ENCODE results near the gene ABCA5.

Gene ABCA5

GRCh38 chr17:69327060-69327831 is at the start of gene ABCA5:
Gene ABCA5, minus strand, starts transcription at chr17:69327133. Its CDS starts 12,718 bp downstream, at chr17:69314415.
- Mint-ChIP-seq H3K36me3 (peaks cover 4% of the 10 kb centered on the region), H3K27ac (peak within 1 kb of the TSS; percentile 96), H3K9me3 (ENCODE audit: low read depth) (no peaks in the 10 kb centered on the region), H3K4me1 (ENCODE audit: low read depth) (peaks cover 28% of the 10 kb centered on the region), H3K27me3 (peaks cover 1% of the 10 kb centered on the region), H3K4me3 (peak within 1 kb of the TSS; percentile 98)

- H3K27ac Mint-ChIP-seq = no peak overlapping the region
- H3K4me1 Mint-ChIP-seq (ENCODE audit: low read depth) = peaks cover 2% of the 10 kb centered on the region
- H3K27me3 Mint-ChIP-seq = peaks cover 3% of the 10 kb centered on the region
- H3K36me3 Mint-ChIP-seq = no peaks in the 10 kb centered on the region
- no peaks in the 10 kb centered on the region for H3K9me3 Mint-ChIP-seq (ENCODE audit: low read depth)
- no peak overlapping the region for H3K4me3 Mint-ChIP-seq
These were observed 48.3 kb upstream of the ABCA5 start for GRCh38 chr17:69375229-69375628.

- H3K36me3 Mint-ChIP-seq = no peaks in the 10 kb centered on the region
- no peaks in the 10 kb centered on the region for H3K9me3 Mint-ChIP-seq (ENCODE audit: low read depth)
- H3K4me3 Mint-ChIP-seq = no peak overlapping the region
- peaks cover 8% of the 10 kb centered on the region for H3K27me3 Mint-ChIP-seq
- no peak overlapping the region for H3K27ac Mint-ChIP-seq
- H3K4me1 Mint-ChIP-seq (ENCODE audit: low read depth) = peaks cover 2% of the 10 kb centered on the region
These were observed 46.1 kb upstream of the ABCA5 start for GRCh38 chr17:69373069-69373468.

- no peaks in the 10 kb centered on the region for H3K9me3 Mint-ChIP-seq (ENCODE audit: low read depth)
- peaks cover 11% of the 10 kb centered on the region for H3K27me3 Mint-ChIP-seq
- no peak overlapping the region for H3K27ac Mint-ChIP-seq
- no peak overlapping the region for H3K4me3 Mint-ChIP-seq
- no peaks in the 10 kb centered on the region for H3K36me3 Mint-ChIP-seq
- H3K4me1 Mint-ChIP-seq (ENCODE audit: low read depth) = no peaks in the 10 kb centered on the region
These were observed 40.4 kb upstream of the ABCA5 start for GRCh38 chr17:69367298-69367697.

GRCh38 chr17:69363488-69364210 is 36.7 kb upstream of the ABCA5 start:
- Mint-ChIP-seq H3K27ac (no peak overlapping the region), H3K4me3 (no peak overlapping the region), H3K27me3 (peaks cover 4% of the 10 kb centered on the region), H3K9me3 (ENCODE audit: low read depth) (no peaks in the 10 kb centered on the region), H3K4me1 (ENCODE audit: low read depth) (peaks cover under 1% of the 10 kb centered on the region), H3K36me3 (no peaks in the 10 kb centered on the region)

GRCh38 chr17:69361156-69361555 is 34.2 kb upstream of the ABCA5 start:
- peaks cover 2% of the 10 kb centered on the region for H3K4me1 Mint-ChIP-seq (ENCODE audit: low read depth)
- H3K36me3 Mint-ChIP-seq = no peaks in the 10 kb centered on the region
- H3K27me3 Mint-ChIP-seq = peaks cover under 1% of the 10 kb centered on the region
- no peak overlapping the region for H3K27ac Mint-ChIP-seq
- H3K4me3 Mint-ChIP-seq = no peak overlapping the region
- no peaks in the 10 kb centered on the region for H3K9me3 Mint-ChIP-seq (ENCODE audit: low read depth)

GRCh38 chr17:69358688-69359596 is 32.0 kb upstream of the ABCA5 start:
- Mint-ChIP-seq H3K27me3 (no peaks in the 10 kb centered on the region), H3K9me3 (ENCODE audit: low read depth) (no peaks in the 10 kb centered on the region), H3K27ac (no peak overlapping the region), H3K36me3 (no peaks in the 10 kb centered on the region), H3K4me3 (no peak overlapping the region), H3K4me1 (ENCODE audit: low read depth) (peaks cover 2% of the 10 kb centered on the region)

GRCh38 chr17:69357701-69358100 is 30.8 kb upstream of the ABCA5 start:
- no peaks in the 10 kb centered on the region for H3K9me3 Mint-ChIP-seq (ENCODE audit: low read depth)
- H3K4me1 Mint-ChIP-seq (ENCODE audit: low read depth) = peaks cover 2% of the 10 kb centered on the region
- no peaks in the 10 kb centered on the region for H3K27me3 Mint-ChIP-seq
- H3K27ac Mint-ChIP-seq = no peak overlapping the region
- no peak overlapping the region for H3K4me3 Mint-ChIP-seq
- H3K36me3 Mint-ChIP-seq = no peaks in the 10 kb centered on the region

- H3K27me3 Mint-ChIP-seq = no peaks in the 10 kb centered on the region
- no peak overlapping the region for H3K4me3 Mint-ChIP-seq
- peaks cover 2% of the 10 kb centered on the region for H3K4me1 Mint-ChIP-seq (ENCODE audit: low read depth)
- H3K9me3 Mint-ChIP-seq (ENCODE audit: low read depth) = no peaks in the 10 kb centered on the region
- no peak overlapping the region for H3K27ac Mint-ChIP-seq
- H3K36me3 Mint-ChIP-seq = no peaks in the 10 kb centered on the region
These were observed 29.7 kb upstream of the ABCA5 start for GRCh38 chr17:69356625-69357024.

GRCh38 chr17:69350911-69351310 is 24.0 kb upstream of the ABCA5 start:
- Mint-ChIP-seq H3K27ac (no peak overlapping the region), H3K27me3 (peaks cover 5% of the 10 kb centered on the region), H3K4me3 (no peak overlapping the region), H3K4me1 (ENCODE audit: low read depth) (no peaks in the 10 kb centered on the region), H3K36me3 (no peaks in the 10 kb centered on the region), H3K9me3 (ENCODE audit: low read depth) (no peaks in the 10 kb centered on the region)

GRCh38 chr17:69348429-69348828 is 21.5 kb upstream of the ABCA5 start:
- H3K4me1 Mint-ChIP-seq (ENCODE audit: low read depth) = no peaks in the 10 kb centered on the region
- H3K27me3 Mint-ChIP-seq = peaks cover 7% of the 10 kb centered on the region
- H3K27ac Mint-ChIP-seq = no peak overlapping the region
- H3K36me3 Mint-ChIP-seq = no peaks in the 10 kb centered on the region
- no peak overlapping the region for H3K4me3 Mint-ChIP-seq
- no peaks in the 10 kb centered on the region for H3K9me3 Mint-ChIP-seq (ENCODE audit: low read depth)

- no peak overlapping the region for H3K4me3 Mint-ChIP-seq
- H3K36me3 Mint-ChIP-seq = no peaks in the 10 kb centered on the region
- no peaks in the 10 kb centered on the region for H3K4me1 Mint-ChIP-seq (ENCODE audit: low read depth)
- peaks cover 10% of the 10 kb centered on the region for H3K27me3 Mint-ChIP-seq
- no peak overlapping the region for H3K27ac Mint-ChIP-seq
- no peaks in the 10 kb centered on the region for H3K9me3 Mint-ChIP-seq (ENCODE audit: low read depth)
These were observed 19.8 kb upstream of the ABCA5 start for GRCh38 chr17:69346766-69347165.

GRCh38 chr17:69344939-69345338 is 18.0 kb upstream of the ABCA5 start:
- no peaks in the 10 kb centered on the region for H3K4me1 Mint-ChIP-seq (ENCODE audit: low read depth)
- peaks cover 7% of the 10 kb centered on the region for H3K27me3 Mint-ChIP-seq
- no peak overlapping the region for H3K27ac Mint-ChIP-seq
- H3K9me3 Mint-ChIP-seq (ENCODE audit: low read depth) = no peaks in the 10 kb centered on the region
- no peak overlapping the region for H3K4me3 Mint-ChIP-seq
- H3K36me3 Mint-ChIP-seq = no peaks in the 10 kb centered on the region

- H3K4me1 Mint-ChIP-seq (ENCODE audit: low read depth) = no peaks in the 10 kb centered on the region
- no peak overlapping the region for H3K4me3 Mint-ChIP-seq
- H3K36me3 Mint-ChIP-seq = no peaks in the 10 kb centered on the region
- H3K9me3 Mint-ChIP-seq (ENCODE audit: low read depth) = no peaks in the 10 kb centered on the region
- H3K27ac Mint-ChIP-seq = no peak overlapping the region
- H3K27me3 Mint-ChIP-seq = peaks cover 6% of the 10 kb centered on the region
These were observed 16.1 kb upstream of the ABCA5 start for GRCh38 chr17:69342896-69343644.

All from activated naive CD8-positive, alpha-beta T cell (primary cell).